Measurements from ENCODE around the gene TCTA. TPM values are rescaled to one million over a fixed set of nuclear protein-coding genes. Genes with fewer than 3 reads are reported as not detected.
A peak's percentile ranks its signal among the peaks of the same experiment; 100 is the strongest.
"Not testable (repeated sequence)": the region's sequence is repeated elsewhere in the genome, so short reads cannot be mapped to it uniquely, and the experiment has no call there.

Gene TCTA
- total RNA-seq, 2 experiments from 2014 or later: 10.4 to 12.4 TPM

GRCh38 chr3:49399461-49399860, 12.8 kb upstream of the TCTA start:
- no peak for ATAC-seq
- H3K4me1 Mint-ChIP-seq (ENCODE audit: low read depth): peaks cover 48% of the 10 kb centered on the region
- ChIA-PET CTCF (interaction anchor here (1.0 kb wide), 1 partner anchor 46 kb away, joined by 3 read pairs; no protein-coding TSS in a partner anchor), POLR2A (interaction anchor here (0.6 to 1.2 kb wide), 3 partner anchors 16 to 219 kb away, joined by 3 to 5 read pairs (median 3); no protein-coding TSS in a partner anchor)
- H3K36me3 Mint-ChIP-seq (ENCODE audit: low read depth): peaks cover 50% of the 10 kb centered on the region
- H3K27me3 Mint-ChIP-seq: no peaks in the 10 kb centered on the region
- peak overlapping the region; percentile 90 for H3K27ac Mint-ChIP-seq
- no peak for DNase-seq
- no peaks in the 10 kb centered on the region for H3K9me3 Mint-ChIP-seq
- TF ChIP-seq CTCF (IDR thresholded peaks at IDR 0.05): no peak
- intact Hi-C loops (cut with micrococcal nuclease): no loop called here
- H3K4me3 Mint-ChIP-seq: no peak overlapping the region

- no peak for ATAC-seq
- peaks cover 52% of the 10 kb centered on the region for H3K4me1 Mint-ChIP-seq (ENCODE audit: low read depth)
- H3K4me3 Mint-ChIP-seq: no peak overlapping the region
- peak overlapping the region; percentile 78 for H3K27ac Mint-ChIP-seq
- no peak for TF ChIP-seq CTCF (IDR thresholded peaks at IDR 0.05)
- no peaks in the 10 kb centered on the region for H3K27me3 Mint-ChIP-seq
- H3K36me3 Mint-ChIP-seq (ENCODE audit: low read depth): peaks cover 49% of the 10 kb centered on the region
- no peak for DNase-seq
- ChIA-PET CTCF (interaction anchor here (0.8 kb wide), 1 partner anchor 62 kb away, joined by 3 read pairs; the partner anchor contains the start of gene USP4), POLR2A (interaction anchor here (1.1 kb wide), 1 partner anchor 92 kb away, joined by 3 read pairs; no protein-coding TSS in a partner anchor)
- H3K9me3 Mint-ChIP-seq: no peaks in the 10 kb centered on the region
- intact Hi-C loops (cut with micrococcal nuclease): no loop called here
Measured at GRCh38 chr3:49401766-49402165, 10.5 kb upstream of the TCTA start.

GRCh38 chr3:49403891-49404290, 8.3 kb upstream of the TCTA start:
- no peaks in the 10 kb centered on the region for H3K27me3 Mint-ChIP-seq
- TF ChIP-seq CTCF (IDR thresholded peaks at IDR 0.05): no peak
- ChIA-PET POLR2A (interaction anchor here (0.8 to 2.3 kb wide), 4 partner anchors 8 to 17 kb away, joined by 4 to 5 read pairs (median 4); partner anchors contain the start of gene TCTA), CTCF (interaction anchor here (0.9 to 1.0 kb wide), 2 partner anchors 12 to 48 kb away, joined by 3 to 4 read pairs; no protein-coding TSS in a partner anchor)
- no peaks in the 10 kb centered on the region for H3K9me3 Mint-ChIP-seq
- H3K27ac Mint-ChIP-seq: no peak overlapping the region
- intact Hi-C loops (cut with micrococcal nuclease): no loop called here
- no peak for DNase-seq
- no peak for ATAC-seq
- H3K36me3 Mint-ChIP-seq (ENCODE audit: low read depth): peaks cover 47% of the 10 kb centered on the region
- peaks cover 58% of the 10 kb centered on the region for H3K4me1 Mint-ChIP-seq (ENCODE audit: low read depth)
- no peak overlapping the region for H3K4me3 Mint-ChIP-seq

- ATAC-seq; H3K27me3 Mint-ChIP-seq; DNase-seq; H3K4me3 Mint-ChIP-seq; H3K27ac Mint-ChIP-seq; H3K9me3 Mint-ChIP-seq; intact Hi-C loops (cut with micrococcal nuclease): not testable (repeated sequence)
- Mint-ChIP-seq H3K4me1 (ENCODE audit: low read depth) (peaks cover 59% of the 10 kb centered on the region), H3K36me3 (ENCODE audit: low read depth) (peaks cover 51% of the 10 kb centered on the region)
- ChIA-PET CTCF (interaction anchor here (1.5 to 2.5 kb wide), 2 partner anchors 44 to 66 kb away, joined by 5 to 9 read pairs; partner anchors contain the start of gene USP4), POLR2A (interaction anchor here (1.1 to 2.3 kb wide), 4 partner anchors 11 to 66 kb away, joined by 3 to 5 read pairs (median 4); partner anchors contain the start of gene USP4)
Measured at GRCh38 chr3:49405570-49405969, 6.7 kb upstream of the TCTA start.

GRCh38 chr3:49406571-49407565, 5.4 kb upstream of the TCTA start:
- H3K27ac Mint-ChIP-seq: peak overlapping the region; percentile 76
- H3K9me3 Mint-ChIP-seq: no peaks in the 10 kb centered on the region
- H3K4me1 Mint-ChIP-seq (ENCODE audit: low read depth): peaks cover 49% of the 10 kb centered on the region
- H3K4me3 Mint-ChIP-seq: no peak overlapping the region
- ATAC-seq (no peak), DNase-seq (no peak)
- no peaks in the 10 kb centered on the region for H3K27me3 Mint-ChIP-seq
- intact Hi-C loops (cut with micrococcal nuclease): no loop called here
- TF ChIP-seq CTCF (IDR thresholded peaks at IDR 0.05): no peak
- POLR2A ChIA-PET: interaction anchor here (2.1 kb wide), 1 partner anchor 17 kb away, joined by 5 read pairs; no protein-coding TSS in a partner anchor
- CTCF ChIA-PET: interaction anchor here (2.5 kb wide), 1 partner anchor 67 kb away, joined by 9 read pairs; the partner anchor contains the start of gene USP4
- H3K36me3 Mint-ChIP-seq (ENCODE audit: low read depth): peaks cover 48% of the 10 kb centered on the region
